H1 (cell line): ENCODE data around the gene HIBCH. TPM values are rescaled to one million over a fixed set of nuclear protein-coding genes. Genes with fewer than 3 reads are reported as not detected.

Source experiments
- BCL11A ChIP-seq, 2 experiments: IDR thresholded peaks; one replicate each; pipeline ENCODE4 v1.6.1; 2011; ENCODE audit warnings: low read depth in 2 of 2, low read length in 2 of 2, mild to moderate bottlenecking in 2 of 2
- POLR2A ChIP-seq, 2 experiments: IDR thresholded peaks; 1 replicate in 1 of 2; 2 replicates in 1 of 2; pipeline ENCODE4 v1.6.1; 2011; ENCODE audit warnings: low read depth in 2 of 2, low read length in 2 of 2, mild to moderate bottlenecking in 2 of 2; ENCODE audit errors: control extremely low read depth in 1 of 2
- YY1 ChIP-seq: IDR thresholded peaks from 2 replicates; pipeline ENCODE4 v1.6.1; 2011; ENCODE audit warnings: low read depth, mild to moderate bottlenecking, low read length
- polyA plus RNA-seq, 7 experiments: library from polyadenylated mRNA; depleted of rRNA in 3 of 7; stranded (reverse) in 5 of 7; unstranded in 2 of 7; fragments of >200 nt in 5 of 7; fragments of 200-250 nt in 2 of 7; gene quantifications; 1 replicate in 5 of 7; 2 replicates in 1 of 7; 4 replicates in 1 of 7; pipeline versions ENCODE4 v1.2.1 to v1.2.3, GENCODE V29; 2011 to 2013; ENCODE audit warnings: missing spikeins in 2 of 7, mixed read lengths in 2 of 7
- total RNA-seq: library from RNA; stranded (reverse); fragmentation: NEBNext Ultra II Directional; extraction: Animal tissue kit (Norgen Biotek cat#: 25700); gene quantifications from 2 replicates; pipeline ENCODE4 v1.2.1, GENCODE V29; 2021

Gene HIBCH
- total and polyA plus RNA-seq, 2 of the 8 experiments (the other 6 are each of a cell fraction or from before 2014, with no cell fraction given) = 7.5 to 31.8 TPM

GRCh38 chr2:190303647-190304046, 16.0 kb downstream of the HIBCH start (continued):
- TF ChIP-seq YY1 (no peak), BCL11A (IDR thresholded peaks at IDR 0.05; ENCODE audit: low read depth in 2 of 2, low read length in 2 of 2) (no peak), POLR2A (IDR thresholded peaks at IDR 0.05; ENCODE audit: control extremely low read depth in 1 of 2, low read depth in 2 of 2, low read length in 2 of 2) (no peak)
